GM18870 (cell line): ENCODE data around the gene GPANK1.
A peak's percentile ranks its signal among the peaks of the same experiment; 100 is the strongest.

Experiments used
- ATAC-seq: cut with Tn5 transposase; IDR thresholded peaks from one replicate; pipeline ENCODE4 v1.9.1; 2021; ENCODE audit warnings: moderate library complexity; ENCODE audit not compliant: unreplicated experiment

GPANK1 gene

DNA sequence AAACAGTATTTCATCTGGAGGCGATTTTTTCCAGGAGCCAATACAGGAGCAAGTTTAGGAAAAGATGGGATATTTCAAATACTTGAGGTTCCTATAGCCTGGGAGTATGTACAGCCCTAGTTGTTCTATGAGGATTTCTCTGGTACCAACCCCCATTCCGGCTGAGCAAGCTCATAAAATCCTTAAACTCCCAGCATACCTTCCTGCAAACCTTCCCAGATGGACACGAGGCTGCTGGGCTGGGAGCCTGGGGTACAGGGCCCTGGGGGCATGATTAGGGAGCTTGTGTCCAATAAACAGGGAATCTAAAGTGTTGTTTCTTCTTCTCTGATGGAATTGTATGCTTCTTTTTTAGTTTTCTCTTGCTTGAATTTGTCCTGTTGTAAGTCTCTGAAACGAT, 42.8 kb downstream of the GPANK1 start:
- no peak for ATAC-seq

GRCh38 chr6:31621320-31621939, 43.4 kb downstream of the GPANK1 start:
- no peak for ATAC-seq

GRCh38 chr6:31620586-31621319, 44.0 kb downstream of the GPANK1 start, which contains the start of gene PRRC2A:
TSS of gene PRRC2A (plus strand) at chr6:31620715. CDS start at chr6:31622790, 2,075 bp downstream.
- ATAC-seq, result peak; percentile 17

DNA sequence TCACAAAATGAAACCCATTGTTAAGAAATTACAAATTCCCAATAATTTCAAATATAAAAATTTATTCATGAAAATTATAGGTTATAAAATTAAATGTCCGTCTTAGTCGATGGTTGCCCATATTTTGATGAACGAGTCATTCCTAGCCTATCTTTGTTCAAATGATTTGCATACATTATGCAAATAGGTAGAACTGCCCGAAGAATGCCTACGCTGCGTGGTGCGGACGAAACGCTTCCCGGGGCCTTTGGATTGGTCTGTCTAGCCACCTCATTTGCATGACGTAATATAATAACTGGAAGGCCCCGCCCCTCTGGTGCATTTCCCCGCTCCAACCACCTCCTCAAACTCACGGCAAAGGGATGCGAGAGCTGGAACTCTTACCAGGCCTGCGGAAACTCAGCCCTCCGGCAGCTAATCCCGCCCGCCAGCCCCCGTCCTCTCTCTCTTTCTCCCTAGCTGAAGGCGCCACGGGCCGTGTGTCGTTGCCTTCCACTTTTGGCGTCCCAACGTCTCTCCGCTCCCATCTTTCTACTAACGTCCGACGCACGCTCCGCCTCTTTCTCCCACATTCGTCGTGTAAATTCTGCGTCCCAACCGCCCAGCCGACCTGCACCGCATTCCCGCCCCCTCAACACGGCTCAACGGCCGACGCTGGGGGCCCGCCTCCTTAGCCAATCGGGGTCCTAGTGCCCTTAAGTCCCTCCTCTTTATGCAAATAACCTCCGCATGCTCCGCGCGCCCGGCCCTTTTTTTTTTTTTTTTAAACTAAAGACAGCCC, 44.8 kb downstream of the GPANK1 start:
- peak; percentile 84 for ATAC-seq

- no peak for ATAC-seq
Measured at GRCh38 chr6:31617010-31617409, 47.8 kb downstream of the GPANK1 start.

DNA sequence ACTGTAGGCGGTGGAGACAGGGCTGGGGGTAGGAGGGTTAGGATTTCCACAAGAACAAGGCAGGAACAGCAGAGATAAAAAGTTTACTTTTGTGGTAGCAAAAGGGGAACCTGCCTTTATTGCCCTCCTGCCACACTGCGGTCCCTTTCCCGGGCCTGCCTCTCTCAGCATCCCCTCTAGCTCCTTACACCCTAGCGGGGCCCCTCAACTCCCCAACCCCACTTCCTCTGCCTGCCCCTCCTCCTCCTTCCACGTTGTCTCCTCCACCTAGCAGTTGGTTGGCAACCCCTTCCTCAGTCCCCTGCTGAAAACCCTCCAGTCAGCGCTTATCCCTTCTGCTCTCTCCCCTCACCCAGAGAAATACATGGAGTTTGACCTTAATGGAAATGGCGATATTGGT, 49.0 kb downstream of the GPANK1 start:
- no peak for ATAC-seq

DNA sequence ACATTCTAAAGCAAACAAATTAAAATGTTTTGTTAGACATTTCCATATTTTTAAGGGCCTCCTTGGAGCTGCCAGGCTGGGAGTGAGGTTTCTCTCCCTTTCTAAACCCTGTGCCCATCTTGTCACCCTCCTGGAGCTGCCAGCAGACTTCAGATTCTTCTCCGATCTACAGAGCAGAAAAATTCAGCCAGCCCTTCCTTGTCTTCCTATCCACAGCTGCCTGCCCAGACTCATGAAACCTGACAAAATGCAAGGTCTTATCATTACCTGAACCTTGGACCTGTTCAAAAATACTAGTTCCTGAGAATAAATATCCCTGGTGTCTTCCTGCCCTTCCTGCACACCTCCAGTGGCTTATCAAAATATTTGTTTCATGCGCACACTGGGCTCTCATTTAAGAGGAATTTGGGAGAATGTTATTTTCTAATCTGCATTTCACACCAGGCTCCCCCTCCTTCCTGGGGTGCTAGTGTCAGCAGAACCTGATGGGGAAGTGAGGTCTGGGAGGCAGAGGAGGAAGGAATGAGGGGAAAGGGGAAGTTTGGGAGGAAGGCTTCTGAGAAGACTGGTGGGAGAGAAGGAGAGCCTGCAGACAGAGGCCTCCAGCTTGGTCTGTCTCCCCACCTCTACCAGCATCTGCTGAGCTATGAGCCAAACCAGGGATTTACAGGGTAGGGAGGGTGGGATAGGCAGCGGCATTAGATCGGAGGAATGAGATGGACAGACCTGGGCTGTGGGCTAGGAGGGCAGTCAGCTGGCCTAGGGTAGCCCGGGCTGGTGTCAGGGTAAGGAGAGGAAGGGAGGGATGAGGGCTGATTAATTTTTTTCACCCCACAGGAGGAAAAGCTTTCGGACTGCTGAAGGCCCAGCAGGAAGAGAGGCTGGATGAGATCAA, 49.9 kb downstream of the GPANK1 start, which contains the start of gene AIF1:
TSS of gene AIF1 (plus strand) at position 551 of the 895 bp plus-strand sequence. CDS start at position 647, 96 bp downstream.
- ATAC-seq, result no peak

DNA sequence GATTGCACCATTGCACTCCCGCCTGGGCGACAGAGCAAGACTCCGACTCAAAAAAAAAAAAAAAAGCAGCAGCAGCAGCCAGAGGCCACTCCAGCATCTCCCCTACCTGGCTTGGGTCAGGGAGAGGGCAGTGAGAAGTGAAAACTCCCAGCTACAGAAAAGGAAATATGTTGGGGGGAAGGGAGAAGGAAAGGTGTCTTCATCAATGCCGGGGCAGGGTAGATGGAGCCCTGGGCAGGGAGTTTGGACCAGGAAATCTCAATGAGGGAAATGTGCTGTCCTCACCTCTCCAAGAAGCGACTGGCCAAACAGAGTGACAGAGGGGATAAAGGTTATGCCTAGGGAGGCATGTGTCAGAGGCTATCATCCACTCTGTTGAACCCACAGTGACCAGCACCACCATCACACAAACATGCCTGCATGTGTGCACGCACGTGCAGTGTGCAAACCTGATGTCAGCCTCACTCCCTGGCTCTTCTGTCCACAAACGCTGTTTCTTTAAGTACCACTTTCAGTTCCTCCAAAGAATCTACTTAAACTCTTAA, 50.6 kb downstream of the GPANK1 start:
- no peak for ATAC-seq
